ACHN (cell line): ENCODE measurements around the gene CLRN1.

ENCODE experiments used
- DNase-seq: peaks from one replicate; pipeline ENCODE4 v3.0.0-alpha.2; 2015
- in situ Hi-C: cut with HindIII; loops from 2 replicates; pipeline ENCODE4 v1.10.0; 2017; ENCODE audit warnings: low sequenced_read_pairs, low pct_ligation_motif_present, low pct_unique_long_range_greater_than_20kb

CLRN1 gene

GRCh38 chr3:150897592-150897991, 74.9 kb downstream of the CLRN1 start:
- in situ Hi-C loops: no loop called here
- no peak for DNase-seq

GRCh38 chr3:150890831-150891230, 81.7 kb downstream of the CLRN1 start:
- in situ Hi-C loops: no loop called here
- no peak for DNase-seq

GRCh38 chr3:150890295-150890694, 82.2 kb downstream of the CLRN1 start:
- DNase-seq: no peak

DNA sequence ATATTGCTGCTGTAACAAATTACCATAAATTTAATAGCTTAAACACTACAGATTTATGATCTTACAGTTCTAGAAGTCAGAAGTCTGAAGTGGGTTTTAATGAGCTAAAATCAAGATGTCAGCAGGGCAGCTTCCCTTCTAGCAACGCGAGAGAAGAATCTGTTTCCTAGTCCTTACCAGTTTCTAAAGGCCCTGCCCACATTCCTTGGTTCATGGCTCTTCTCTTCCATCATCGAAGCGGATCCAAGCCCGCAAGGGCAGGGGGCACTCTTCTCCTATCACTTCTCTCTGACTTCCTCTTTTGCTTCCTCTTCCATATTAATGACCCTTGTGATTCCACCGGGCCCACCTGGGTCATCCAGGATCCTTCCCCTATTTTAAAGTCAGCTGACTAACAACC, 83.4 kb downstream of the CLRN1 start:
- in situ Hi-C loops: no loop called here
- DNase-seq: no peak

More at GRCh38 chr3:150890295-150890694, 82.2 kb downstream of the CLRN1 start:
- in situ Hi-C loops: no loop called here

GRCh38 chr3:150887031-150887430, 85.5 kb downstream of the CLRN1 start:
- in situ Hi-C loops: no loop called here
- DNase-seq: no peak

- in situ Hi-C loops: no loop called here
- no peak for DNase-seq
Observed at GRCh38 chr3:150885535-150885934, 87.0 kb downstream of the CLRN1 start.

- no peak for DNase-seq
- in situ Hi-C loops: no loop called here
Observed at GRCh38 chr3:150878996-150879575, 93.4 kb downstream of the CLRN1 start.

- DNase-seq: no peak
- in situ Hi-C loops: no loop called here
Observed at GRCh38 chr3:150878290-150878689, 94.2 kb downstream of the CLRN1 start.

- DNase-seq: no peak
- in situ Hi-C loops: no loop called here
Observed at GRCh38 chr3:150877303-150877702, 95.2 kb downstream of the CLRN1 start.

DNA sequence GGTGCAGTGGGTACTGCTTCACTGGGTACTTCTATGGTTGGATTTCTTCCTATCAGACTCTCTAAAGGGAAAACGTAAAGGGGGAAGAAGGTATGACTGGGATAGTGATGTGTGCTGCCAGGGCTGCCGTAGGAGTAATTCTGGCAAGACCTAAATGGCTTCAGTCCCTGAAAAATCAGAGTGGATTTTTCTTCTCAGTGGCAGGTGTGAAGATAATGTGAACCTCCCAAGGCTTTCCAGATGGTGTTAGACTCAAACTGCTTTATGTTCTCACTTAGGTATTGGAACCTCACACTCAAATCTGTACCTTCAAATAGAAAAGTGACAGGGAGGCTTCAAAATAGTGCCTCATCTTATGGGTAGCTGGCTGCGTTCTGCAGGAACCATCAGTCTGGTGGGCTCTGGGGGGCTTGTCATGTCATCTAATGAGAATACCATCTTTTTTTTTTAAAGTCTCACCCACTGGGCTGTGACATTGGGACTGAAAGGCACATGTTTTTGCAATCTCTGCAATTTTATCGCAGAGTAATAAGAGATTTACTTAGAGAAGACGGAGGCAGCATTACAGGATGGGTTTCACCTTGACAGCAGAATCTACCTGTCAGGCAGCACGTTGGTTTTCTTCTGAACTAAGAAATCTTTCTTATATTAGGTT, 95.8 kb downstream of the CLRN1 start:
- in situ Hi-C loops: no loop called here
- no peak for DNase-seq
